H1 (cell line): ENCODE measurements around the gene EPHA5.

Source experiments
- CTCF ChIP-seq, 3 experiments: IDR thresholded peaks; 1 replicate in 2 of 3; 2 replicates in 1 of 3; pipeline versions ENCODE4 v1.5.1 to v1.6.1; 2011; ENCODE audit warnings: low read length in 3 of 3, mild to moderate bottlenecking in 3 of 3, inconsistent platforms in 2 of 3, low read depth in 1 of 3, moderate library complexity in 1 of 3; ENCODE audit not compliant: insufficient read depth in 1 of 3; ENCODE audit errors: control extremely low read depth in 1 of 3
- HDAC6 ChIP-seq: IDR thresholded peaks from one replicate; pipeline ENCODE4 v1.7.1; 2012; ENCODE audit warnings: low read depth, mild to moderate bottlenecking, inconsistent platforms, low read length, moderate library complexity
- RAD21 ChIP-seq, 2 experiments: IDR thresholded peaks in 1 of 2; conservative IDR thresholded peaks in 1 of 2; 2 replicates each; pipeline ENCODE4 v1.6.1; 2011; ENCODE audit warnings: low read depth in 2 of 2, low read length in 2 of 2, improper control_type of control experiment in 1 of 2, inconsistent platforms in 1 of 2, mild to moderate bottlenecking in 1 of 2, moderate library complexity in 1 of 2
- RBBP5 ChIP-seq: IDR thresholded peaks from 2 replicates; pipeline ENCODE4 v1.7.1; 2012; ENCODE audit warnings: low read depth, mild to moderate bottlenecking, inconsistent platforms, low read length, moderate library complexity, borderline replicate concordance
- RFX5 ChIP-seq: IDR thresholded peaks from 2 replicates; pipeline ENCODE4 v1.6.1; 2011; ENCODE audit warnings: low read depth, low read length, improper control_type of control experiment, borderline replicate concordance
- TCF12 ChIP-seq: IDR thresholded peaks from 2 replicates; pipeline ENCODE4 v1.6.1; 2011; ENCODE audit warnings: low read depth, mild to moderate bottlenecking, low read length

- TF ChIP-seq HDAC6 (no peak), RFX5 (no peak), CTCF (IDR thresholded peaks at IDR 0.05; ENCODE audit: control extremely low read depth in 1 of 3, insufficient read depth in 1 of 3, low read depth in 1 of 3, low read length in 3 of 3) (no peak), RAD21 (IDR thresholded peaks at IDR 0.05 in 1 of 2, conservative IDR thresholded peaks at IDR 0.05 in 1 of 2; ENCODE audit: low read depth in 2 of 2, low read length in 2 of 2) (0 out of 4 replicates have a peak, but pooled peaks of 1 of the 2 experiments have one; percentile 2), RBBP5 (no peak), TCF12 (no peak)
These were observed 111.0 kb downstream of the EPHA5 start for GRCh38 chr4:65559270-65559669.
